ENCODE results near the gene CPA3.

Gene CPA3

DNA sequence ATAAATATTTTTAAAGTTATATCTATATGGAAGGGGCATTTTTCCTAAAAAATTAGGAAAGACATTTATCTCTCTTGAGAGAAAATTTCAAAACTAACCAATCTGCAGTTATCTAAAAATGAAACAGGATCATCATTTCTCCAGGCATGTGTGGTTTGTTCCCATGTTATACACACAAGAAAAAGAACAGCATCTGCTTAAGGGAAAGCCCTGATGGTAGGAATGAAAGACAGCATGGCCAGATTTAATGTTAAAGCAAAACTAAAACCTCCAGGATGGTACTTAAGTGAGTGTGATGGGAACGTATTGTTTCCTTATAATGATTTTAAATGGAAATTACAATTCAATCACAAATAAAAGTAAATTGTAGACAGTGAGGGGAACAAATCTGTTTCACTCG is 80.0 kb downstream of the CPA3 start:
- Histone ChIP-seq H3K36me3 (ENCODE audit: insufficient read depth, low read length) (no peaks in the 10 kb centered on the region), H3K9ac (ENCODE audit: low read depth, low read length) (no peak overlapping the region), H3K4me3 (ENCODE audit: low read length) (no peak overlapping the region), H3K27ac (ENCODE audit: low read depth, low read length) (no peak overlapping the region), H3K9me3 (ENCODE audit: insufficient read depth, low read depth, low read length) (no peaks in the 10 kb centered on the region), H3K27me3 (ENCODE audit: insufficient read depth, low read length) (no peaks in the 10 kb centered on the region), H3K4me1 (ENCODE audit: insufficient read depth, low read length) (no peaks in the 10 kb centered on the region)
- WGBS: 95% methylated on average over 1 of the region's 2 CpGs

Measured in HUES64 (cell line).